Mesenchymal stem cell (in vitro differentiated cells and primary cell): Measurements from ENCODE around the gene MELK.

Source experiments
- DNase-seq: peaks from one replicate; pipeline ENCODE4 v3.0.0-alpha.2; 2013
- H2AFZ ChIP-seq: one replicate; pipeline ENCODE4 v1.6.1; 2013; ENCODE audit warnings: low read depth, mild to moderate bottlenecking, control low read depth, inconsistent platforms, low read length, moderate library complexity
- H2AK5ac ChIP-seq: 2 replicates; pipeline ENCODE4 v1.6.1; 2013; ENCODE audit warnings: low read length, moderate library complexity, mild to moderate bottlenecking, inconsistent platforms; ENCODE audit not compliant: severe bottlenecking
- H2BK120ac ChIP-seq: one replicate; pipeline ENCODE4 v1.6.1; 2013; ENCODE audit warnings: low read depth, mild to moderate bottlenecking, inconsistent platforms, low read length, moderate library complexity
- H2BK12ac ChIP-seq, 2 experiments: one replicate each; pipeline ENCODE4 v1.6.1; 2013; ENCODE audit warnings: inconsistent platforms in 2 of 2, low read length in 2 of 2, mild to moderate bottlenecking in 2 of 2, moderate library complexity in 2 of 2, control low read depth in 1 of 2
- H2BK15ac ChIP-seq: one replicate; pipeline ENCODE4 v1.6.1; 2013; ENCODE audit warnings: mild to moderate bottlenecking, low read depth, inconsistent platforms; ENCODE audit not compliant: poor library complexity, severe bottlenecking
- H2BK5ac ChIP-seq: 2 replicates; pipeline ENCODE4 v1.6.1; 2013; ENCODE audit warnings: low read depth, mild to moderate bottlenecking, low read length, control low read depth, inconsistent platforms; ENCODE audit not compliant: poor library complexity, severe bottlenecking
- H3K14ac ChIP-seq, 2 experiments: one replicate each; pipeline ENCODE4 v1.6.1; 2013; ENCODE audit warnings: inconsistent platforms in 2 of 2, low read length in 2 of 2, control low read depth in 1 of 2, mild to moderate bottlenecking in 1 of 2, moderate library complexity in 1 of 2
- H3K18ac ChIP-seq, 2 experiments: one replicate each; pipeline ENCODE4 v1.6.1; 2013; ENCODE audit warnings: inconsistent platforms in 2 of 2, low read length in 2 of 2, control low read depth in 1 of 2, low read depth in 1 of 2, mild to moderate bottlenecking in 1 of 2
- H3K23ac ChIP-seq, 2 experiments: one replicate each; pipeline ENCODE4 v1.6.1; 2013; ENCODE audit warnings: inconsistent platforms in 2 of 2, low read length in 2 of 2, mild to moderate bottlenecking in 2 of 2, moderate library complexity in 2 of 2, control low read depth in 1 of 2
- H3K27ac ChIP-seq: 2 replicates; pipeline ENCODE4 v1.5.1; 2013; ENCODE audit warnings: mild to moderate bottlenecking, moderate library complexity, low read length, control low read depth, inconsistent platforms; ENCODE audit not compliant: poor library complexity, severe bottlenecking
- H3K27me3 ChIP-seq, 2 experiments: 2 replicates each; pipeline versions ENCODE4 v1.6.1 to v1.7.0; 2013; ENCODE audit warnings: low read length in 2 of 2, mild to moderate bottlenecking in 2 of 2, moderate library complexity in 2 of 2, control low read depth in 1 of 2, inconsistent platforms in 1 of 2; ENCODE audit not compliant: control insufficient read depth in 1 of 2, insufficient read depth in 1 of 2
- H3K36me3 ChIP-seq, 2 experiments: 2 replicates each; pipeline versions ENCODE4 v1.6.1 to v1.7.0; 2013; ENCODE audit warnings: low read length in 2 of 2, control low read depth in 1 of 2, inconsistent platforms in 1 of 2, low read depth in 1 of 2, mild to moderate bottlenecking in 1 of 2; ENCODE audit not compliant: insufficient read depth in 2 of 2, control insufficient read depth in 1 of 2
- H3K4ac ChIP-seq, 2 experiments: one replicate each; pipeline ENCODE4 v1.6.1; 2013; ENCODE audit warnings: inconsistent platforms in 2 of 2, low read length in 2 of 2, mild to moderate bottlenecking in 2 of 2, moderate library complexity in 2 of 2, control low read depth in 1 of 2, low read depth in 1 of 2
- H3K4me1 ChIP-seq: 2 replicates; pipeline ENCODE4 v1.6.1; 2013; ENCODE audit warnings: low read depth, low read length, control low read depth; ENCODE audit not compliant: control insufficient read depth, insufficient read depth
- H3K4me2 ChIP-seq: 2 replicates; pipeline ENCODE4 v1.6.1; 2013; ENCODE audit warnings: low read length, mild to moderate bottlenecking, inconsistent platforms; ENCODE audit not compliant: poor library complexity, severe bottlenecking
- H3K4me3 ChIP-seq, 2 experiments: 2 replicates each; pipeline versions ENCODE4 v1.5.1 to v1.7.0; 2013; ENCODE audit warnings: low read length in 2 of 2, mild to moderate bottlenecking in 2 of 2, control low read depth in 1 of 2, low read depth in 1 of 2; ENCODE audit not compliant: insufficient read depth in 1 of 2
- H3K79me1 ChIP-seq: replicated peaks from 2 replicates; pipeline ENCODE4 v1.6.1; 2013; ENCODE audit warnings: mild to moderate bottlenecking, control low read depth, low read length, inconsistent platforms; ENCODE audit not compliant: poor library complexity, severe bottlenecking
- H3K9ac ChIP-seq: 2 replicates; pipeline ENCODE4 v1.7.0; 2013; ENCODE audit warnings: mild to moderate bottlenecking, low read length, moderate library complexity
- H3K9me3 ChIP-seq: 2 replicates; pipeline ENCODE4 v1.7.0; 2013; ENCODE audit warnings: mild to moderate bottlenecking, low read length; ENCODE audit not compliant: control insufficient read depth
- H4K8ac ChIP-seq: one replicate; pipeline ENCODE4 v1.6.1; 2013; ENCODE audit warnings: inconsistent platforms, mild to moderate bottlenecking, low read length, moderate library complexity
- H4K91ac ChIP-seq: one replicate; pipeline ENCODE4 v1.6.1; 2013; ENCODE audit warnings: mild to moderate bottlenecking, low read length, inconsistent platforms
- WGBS: methylation state at CpG from one replicate; pipeline ENCODE4 v1.1.7; 2013; ENCODE audit warnings: mixed read lengths; 5-methylcytosine and 5-hydroxymethylcytosine counted together

The MELK gene

DNA sequence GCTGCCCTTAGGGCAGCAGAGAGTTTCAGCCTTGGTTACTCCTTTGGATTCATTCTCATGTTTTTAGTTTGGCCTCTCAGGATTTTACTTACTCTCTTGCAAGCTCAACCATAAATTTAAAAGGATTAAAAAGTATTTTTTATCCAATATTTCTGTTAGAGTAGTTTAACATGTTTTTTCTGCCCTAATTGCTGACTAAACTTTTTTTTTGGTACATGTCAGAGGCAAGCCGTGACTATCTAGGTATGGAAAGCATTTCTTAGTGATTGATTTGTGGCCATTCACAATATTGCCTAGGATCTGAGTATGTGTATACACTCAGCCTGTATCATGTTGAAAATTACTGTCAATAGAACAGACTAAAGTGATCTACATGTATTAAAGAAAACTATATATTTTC lies 92.1 kb downstream of the MELK start:
- Histone ChIP-seq H3K4me1 (peaks cover 4% of the 10 kb centered on the region), H3K14ac (no peak overlapping the region), H3K27me3 (no peaks in the 10 kb centered on the region), H3K9ac (no peak overlapping the region), H3K9me3 (no peaks in the 10 kb centered on the region), H2BK15ac (no peak overlapping the region), H3K18ac (no peak overlapping the region), H3K4me2 (no peak overlapping the region), H2BK120ac (no peak overlapping the region), H2AFZ (no peak overlapping the region), H3K36me3 (peaks cover 0 to 16% of the 10 kb centered on the region in 2 experiments), H2BK5ac (no peak overlapping the region), H2BK12ac (no peak overlapping the region), H4K91ac (no peak overlapping the region), H3K23ac (no peak overlapping the region), H3K27ac (no peak overlapping the region), H2AK5ac (no peak overlapping the region), H3K4me3 (no peak overlapping the region), H4K8ac (no peak overlapping the region), H3K4ac (no peak overlapping the region), H3K79me1 (peaks cover 14% of the 10 kb centered on the region)
- no peak for DNase-seq
- 90% methylated on average over 1 of the region's 1 CpG for WGBS

GRCh38 chr9:36665387-36665786 lies 92.7 kb downstream of the MELK start:
- no peak overlapping the region for H3K18ac ChIP-seq
- H3K27me3 ChIP-seq = no peaks in the 10 kb centered on the region
- DNase-seq = no peak
- no peak overlapping the region for H3K4me2 ChIP-seq
- no peak overlapping the region for H2BK12ac ChIP-seq
- peaks cover 12% of the 10 kb centered on the region for H3K79me1 ChIP-seq
- no peak overlapping the region for H3K14ac ChIP-seq
- peaks cover 4% of the 10 kb centered on the region for H3K4me1 ChIP-seq
- H4K8ac ChIP-seq = no peak overlapping the region
- no peak overlapping the region for H3K27ac ChIP-seq
- no peak overlapping the region for H3K23ac ChIP-seq
- H3K9me3 ChIP-seq = no peaks in the 10 kb centered on the region
- peaks cover 0 to 16% of the 10 kb centered on the region in 2 experiments for H3K36me3 ChIP-seq
- WGBS = no CpG with 5 or more reads among the region's 2 CpGs
- H3K4me3 ChIP-seq = no peak overlapping the region
- no peak overlapping the region for H2AFZ ChIP-seq
- no peak overlapping the region for H2BK15ac ChIP-seq
- no peak overlapping the region for H3K9ac ChIP-seq
- no peak overlapping the region for H2BK120ac ChIP-seq
- H4K91ac ChIP-seq = no peak overlapping the region
- no peak overlapping the region for H2BK5ac ChIP-seq
- no peak overlapping the region for H2AK5ac ChIP-seq
- H3K4ac ChIP-seq = no peak overlapping the region

GRCh38 chr9:36665921-36666431 lies 93.3 kb downstream of the MELK start:
- Histone ChIP-seq H3K36me3 (peaks cover 4 to 20% of the 10 kb centered on the region in 2 experiments), H3K4me1 (peaks cover 4% of the 10 kb centered on the region), H2BK12ac (no peak overlapping the region), H3K18ac (peak overlapping the region in 1 of 2 experiments; percentile 55), H3K79me1 (peaks cover 13% of the 10 kb centered on the region), H2BK5ac (no peak overlapping the region), H3K4ac (no peak overlapping the region), H3K9ac (no peak overlapping the region), H3K9me3 (no peaks in the 10 kb centered on the region), H4K91ac (no peak overlapping the region), H3K14ac (no peak overlapping the region), H3K27ac (no peak overlapping the region), H3K23ac (no peak overlapping the region), H2AK5ac (no peak overlapping the region), H2BK15ac (no peak overlapping the region), H2AFZ (no peak overlapping the region), H3K27me3 (no peaks in the 10 kb centered on the region), H3K4me3 (no peak overlapping the region), H4K8ac (peak overlapping the region; percentile 80), H3K4me2 (no peak overlapping the region), H2BK120ac (no peak overlapping the region)
- 99% methylated on average over 3 of the region's 3 CpGs for WGBS
- peak; percentile 13 for DNase-seq

- peaks cover 4 to 32% of the 10 kb centered on the region in 2 experiments for H3K36me3 ChIP-seq
- no peaks in the 10 kb centered on the region for H3K27me3 ChIP-seq
- no peak overlapping the region for H4K91ac ChIP-seq
- H2BK120ac ChIP-seq = no peak overlapping the region
- WGBS = 97% methylated on average over 3 of the region's 3 CpGs
- no peak overlapping the region for H3K4me3 ChIP-seq
- no peak overlapping the region for H3K4ac ChIP-seq
- peaks cover 17% of the 10 kb centered on the region for H3K79me1 ChIP-seq
- DNase-seq = no peak
- no peak overlapping the region for H3K18ac ChIP-seq
- no peak overlapping the region for H2AFZ ChIP-seq
- no peak overlapping the region for H2AK5ac ChIP-seq
- H3K9me3 ChIP-seq = no peaks in the 10 kb centered on the region
- no peak overlapping the region for H3K4me2 ChIP-seq
- no peak overlapping the region for H4K8ac ChIP-seq
- peaks cover 2% of the 10 kb centered on the region for H3K4me1 ChIP-seq
- H3K9ac ChIP-seq = no peak overlapping the region
- no peak overlapping the region for H2BK15ac ChIP-seq
- no peak overlapping the region for H2BK5ac ChIP-seq
- H3K27ac ChIP-seq = no peak overlapping the region
- H2BK12ac ChIP-seq = no peak overlapping the region
- H3K14ac ChIP-seq = no peak overlapping the region
- H3K23ac ChIP-seq = no peak overlapping the region
Observed at GRCh38 chr9:36671561-36671960, 98.9 kb downstream of the MELK start.
